Measurements from ENCODE around the gene XYLT1. TPM values are rescaled to one million over a fixed set of nuclear protein-coding genes. Genes with fewer than 3 reads are reported as not detected.
A peak's percentile ranks its signal among the peaks of the same experiment; 100 is the strongest.

Gene XYLT1
- total and polyA plus RNA-seq, 9 of the 15 experiments (the other 6 are each of a cell fraction or from before 2014, with no cell fraction given), result 0.03 to 0.09 (median 0.08) TPM; not detected in 6

DNA sequence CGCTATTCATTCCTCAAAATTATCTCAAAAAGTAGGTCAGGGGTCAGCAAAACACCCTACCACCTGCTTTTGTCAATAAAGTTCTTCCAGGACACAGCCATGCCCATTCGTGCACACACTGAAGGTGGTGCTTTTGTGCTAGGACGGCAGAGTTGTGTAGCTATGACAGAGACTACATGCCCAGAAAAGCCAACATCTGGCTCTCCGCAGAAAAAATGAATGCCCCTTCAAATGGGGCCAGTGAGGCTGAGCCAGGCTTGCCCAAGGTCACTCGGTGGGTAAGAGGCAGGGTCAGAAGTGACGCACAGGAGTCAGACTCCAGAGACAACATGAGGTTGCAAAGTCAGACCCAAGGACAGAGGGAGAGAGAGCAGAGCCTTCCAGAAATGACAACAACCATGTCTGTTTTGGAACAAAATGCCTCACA, 200.1 kb downstream of the XYLT1 start:
- Histone ChIP-seq H3K4me1 (replicated peaks in 1 of 2; ENCODE audit: control insufficient read depth in 2 of 2, insufficient read depth in 2 of 2, low read length in 2 of 2) (no peaks in the 10 kb centered on the region), H3K27me3 (ENCODE audit: control insufficient read depth in 2 of 2, insufficient read depth in 2 of 2, low read length in 2 of 2) (peaks cover 0 to 48% of the 10 kb centered on the region in 2 experiments; a peak in 3 of 5 replicates), H3K4me2 (ENCODE audit: insufficient read depth, low read length) (no peak overlapping the region), H4K20me1 (replicated peaks; ENCODE audit: control insufficient read depth, insufficient read depth, low read length) (peaks cover 8% of the 10 kb centered on the region), H3K4me3 (no peak overlapping the region), H3K9me3 (replicated peaks; ENCODE audit: control insufficient read depth, insufficient read depth, low read depth, low read length) (no peaks in the 10 kb centered on the region), H3K9ac (ENCODE audit: insufficient read depth in 1 of 2, low read depth in 2 of 2, low read length in 2 of 2) (no peak overlapping the region), H3K27ac (ENCODE audit: extremely low read depth, low read depth, low read length) (no peak overlapping the region), H2AFZ (ENCODE audit: low read depth, low read length) (no peak overlapping the region), H3K9me1 (ENCODE audit: control insufficient read depth, insufficient read depth, low read length) (no peaks in the 10 kb centered on the region), H3K79me2 (ENCODE audit: control insufficient read depth, insufficient read depth, low read length) (no peaks in the 10 kb centered on the region), H3K36me3 (ENCODE audit: control insufficient read depth, insufficient read depth, low read length) (no peaks in the 10 kb centered on the region)
- in situ Hi-C loops (cut with MboI), result no loop called here
- WGBS (ENCODE audit: insufficient coverage, low coverage, missing lambda C conversion rate), result 3% methylated on average over 6 of the region's 6 CpGs
- no peak for DNase-seq (ENCODE audit: extremely low read depth in 1 of 4, low spot score in 3 of 4)
- FAIRE-seq, result no peak
- intact Hi-C loops (cut with micrococcal nuclease), result no loop called here
- POLR2A ChIA-PET, result no interaction called here
- no TSS peak for BruUV-seq (replicated peaks)
- no peak for ATAC-seq
- CTCF ChIA-PET (ENCODE audit: low intra/inter-chr PET ratio), result no interaction called here
- TF ChIP-seq SMAD2 (IDR thresholded peaks at IDR 0.05; ENCODE audit: low read depth, low read length), result no peak
- TF ChIP-seq, protein P1, sequence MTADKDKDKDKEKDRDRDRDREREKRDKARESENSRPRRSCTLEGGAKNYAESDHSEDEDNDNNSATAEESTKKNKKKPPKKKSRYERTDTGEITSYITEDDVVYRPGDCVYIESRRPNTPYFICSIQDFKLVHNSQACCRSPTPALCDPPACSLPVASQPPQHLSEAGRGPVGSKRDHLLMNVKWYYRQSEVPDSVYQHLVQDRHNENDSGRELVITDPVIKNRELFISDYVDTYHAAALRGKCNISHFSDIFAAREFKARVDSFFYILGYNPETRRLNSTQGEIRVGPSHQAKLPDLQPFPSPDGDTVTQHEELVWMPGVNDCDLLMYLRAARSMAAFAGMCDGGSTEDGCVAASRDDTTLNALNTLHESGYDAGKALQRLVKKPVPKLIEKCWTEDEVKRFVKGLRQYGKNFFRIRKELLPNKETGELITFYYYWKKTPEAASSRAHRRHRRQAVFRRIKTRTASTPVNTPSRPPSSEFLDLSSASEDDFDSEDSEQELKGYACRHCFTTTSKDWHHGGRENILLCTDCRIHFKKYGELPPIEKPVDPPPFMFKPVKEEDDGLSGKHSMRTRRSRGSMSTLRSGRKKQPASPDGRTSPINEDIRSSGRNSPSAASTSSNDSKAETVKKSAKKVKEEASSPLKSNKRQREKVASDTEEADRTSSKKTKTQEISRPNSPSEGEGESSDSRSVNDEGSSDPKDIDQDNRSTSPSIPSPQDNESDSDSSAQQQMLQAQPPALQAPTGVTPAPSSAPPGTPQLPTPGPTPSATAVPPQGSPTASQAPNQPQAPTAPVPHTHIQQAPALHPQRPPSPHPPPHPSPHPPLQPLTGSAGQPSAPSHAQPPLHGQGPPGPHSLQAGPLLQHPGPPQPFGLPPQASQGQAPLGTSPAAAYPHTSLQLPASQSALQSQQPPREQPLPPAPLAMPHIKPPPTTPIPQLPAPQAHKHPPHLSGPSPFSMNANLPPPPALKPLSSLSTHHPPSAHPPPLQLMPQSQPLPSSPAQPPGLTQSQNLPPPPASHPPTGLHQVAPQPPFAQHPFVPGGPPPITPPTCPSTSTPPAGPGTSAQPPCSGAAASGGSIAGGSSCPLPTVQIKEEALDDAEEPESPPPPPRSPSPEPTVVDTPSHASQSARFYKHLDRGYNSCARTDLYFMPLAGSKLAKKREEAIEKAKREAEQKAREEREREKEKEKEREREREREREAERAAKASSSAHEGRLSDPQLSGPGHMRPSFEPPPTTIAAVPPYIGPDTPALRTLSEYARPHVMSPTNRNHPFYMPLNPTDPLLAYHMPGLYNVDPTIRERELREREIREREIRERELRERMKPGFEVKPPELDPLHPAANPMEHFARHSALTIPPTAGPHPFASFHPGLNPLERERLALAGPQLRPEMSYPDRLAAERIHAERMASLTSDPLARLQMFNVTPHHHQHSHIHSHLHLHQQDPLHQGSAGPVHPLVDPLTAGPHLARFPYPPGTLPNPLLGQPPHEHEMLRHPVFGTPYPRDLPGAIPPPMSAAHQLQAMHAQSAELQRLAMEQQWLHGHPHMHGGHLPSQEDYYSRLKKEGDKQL (CRISPR knock-in tag; IDR thresholded peaks at IDR 0.05; ENCODE audit: borderline replicate concordance), result no peak
- TF ChIP-seq, protein P2, sequence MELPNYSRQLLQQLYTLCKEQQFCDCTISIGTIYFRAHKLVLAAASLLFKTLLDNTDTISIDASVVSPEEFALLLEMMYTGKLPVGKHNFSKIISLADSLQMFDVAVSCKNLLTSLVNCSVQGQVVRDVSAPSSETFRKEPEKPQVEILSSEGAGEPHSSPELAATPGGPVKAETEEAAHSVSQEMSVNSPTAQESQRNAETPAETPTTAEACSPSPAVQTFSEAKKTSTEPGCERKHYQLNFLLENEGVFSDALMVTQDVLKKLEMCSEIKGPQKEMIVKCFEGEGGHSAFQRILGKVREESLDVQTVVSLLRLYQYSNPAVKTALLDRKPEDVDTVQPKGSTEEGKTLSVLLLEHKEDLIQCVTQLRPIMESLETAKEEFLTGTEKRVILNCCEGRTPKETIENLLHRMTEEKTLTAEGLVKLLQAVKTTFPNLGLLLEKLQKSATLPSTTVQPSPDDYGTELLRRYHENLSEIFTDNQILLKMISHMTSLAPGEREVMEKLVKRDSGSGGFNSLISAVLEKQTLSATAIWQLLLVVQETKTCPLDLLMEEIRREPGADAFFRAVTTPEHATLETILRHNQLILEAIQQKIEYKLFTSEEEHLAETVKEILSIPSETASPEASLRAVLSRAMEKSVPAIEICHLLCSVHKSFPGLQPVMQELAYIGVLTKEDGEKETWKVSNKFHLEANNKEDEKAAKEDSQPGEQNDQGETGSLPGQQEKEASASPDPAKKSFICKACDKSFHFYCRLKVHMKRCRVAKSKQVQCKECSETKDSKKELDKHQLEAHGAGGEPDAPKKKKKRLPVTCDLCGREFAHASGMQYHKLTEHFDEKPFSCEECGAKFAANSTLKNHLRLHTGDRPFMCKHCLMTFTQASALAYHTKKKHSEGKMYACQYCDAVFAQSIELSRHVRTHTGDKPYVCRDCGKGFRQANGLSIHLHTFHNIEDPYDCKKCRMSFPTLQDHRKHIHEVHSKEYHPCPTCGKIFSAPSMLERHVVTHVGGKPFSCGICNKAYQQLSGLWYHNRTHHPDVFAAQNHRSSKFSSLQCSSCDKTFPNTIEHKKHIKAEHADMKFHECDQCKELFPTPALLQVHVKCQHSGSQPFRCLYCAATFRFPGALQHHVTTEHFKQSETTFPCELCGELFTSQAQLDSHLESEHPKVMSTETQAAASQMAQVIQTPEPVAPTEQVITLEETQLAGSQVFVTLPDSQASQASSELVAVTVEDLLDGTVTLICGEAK (IDR thresholded peaks at IDR 0.05), result peak; percentile 66; the same call in 1 of the 2 replicates
- TF ChIP-seq, protein P2 (CRISPR knock-in tag; IDR thresholded peaks at IDR 0.05), result no peak
- TF ChIP-seq, protein P3, sequence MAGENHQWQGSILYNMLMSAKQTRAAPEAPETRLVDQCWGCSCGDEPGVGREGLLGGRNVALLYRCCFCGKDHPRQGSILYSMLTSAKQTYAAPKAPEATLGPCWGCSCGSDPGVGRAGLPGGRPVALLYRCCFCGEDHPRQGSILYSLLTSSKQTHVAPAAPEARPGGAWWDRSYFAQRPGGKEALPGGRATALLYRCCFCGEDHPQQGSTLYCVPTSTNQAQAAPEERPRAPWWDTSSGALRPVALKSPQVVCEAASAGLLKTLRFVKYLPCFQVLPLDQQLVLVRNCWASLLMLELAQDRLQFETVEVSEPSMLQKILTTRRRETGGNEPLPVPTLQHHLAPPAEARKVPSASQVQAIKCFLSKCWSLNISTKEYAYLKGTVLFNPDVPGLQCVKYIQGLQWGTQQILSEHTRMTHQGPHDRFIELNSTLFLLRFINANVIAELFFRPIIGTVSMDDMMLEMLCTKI (IDR thresholded peaks at IDR 0.05; ENCODE audit: partially characterized antibody), result no peak
- TF ChIP-seq SREBF1 (IDR thresholded peaks at IDR 0.05; ENCODE audit: borderline replicate concordance, low read depth, low read length), result no peak

Measured in K562 (cell line).